Measurements from ENCODE around the gene CDH12.

DNA sequence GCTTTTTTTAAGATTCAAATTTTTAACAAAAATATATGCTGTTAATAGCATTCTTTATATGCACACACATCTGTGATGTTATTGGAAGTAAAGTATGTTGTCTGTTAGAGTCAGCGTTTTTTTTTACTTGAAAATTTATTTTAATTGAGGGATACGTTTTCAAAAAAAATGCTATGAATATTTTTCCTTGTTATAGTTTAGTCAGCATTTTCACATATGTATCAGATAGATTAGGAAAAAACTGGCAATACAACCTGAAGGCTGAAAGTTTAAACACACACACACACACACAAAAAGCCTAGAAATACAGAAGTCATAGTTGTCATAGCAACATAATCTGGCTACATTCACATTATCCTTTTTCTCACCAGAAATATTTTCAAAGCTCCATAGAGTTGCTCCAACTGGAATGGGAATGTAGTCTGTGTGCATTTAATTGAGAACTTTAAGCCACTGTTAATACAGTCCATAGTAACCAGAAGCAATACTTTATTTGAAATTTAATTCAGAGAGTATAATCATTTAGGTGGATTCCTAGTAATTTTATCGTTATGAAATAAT is 116.6 kb downstream of the CDH12 start:
- TF ChIP-seq, protein P1, sequence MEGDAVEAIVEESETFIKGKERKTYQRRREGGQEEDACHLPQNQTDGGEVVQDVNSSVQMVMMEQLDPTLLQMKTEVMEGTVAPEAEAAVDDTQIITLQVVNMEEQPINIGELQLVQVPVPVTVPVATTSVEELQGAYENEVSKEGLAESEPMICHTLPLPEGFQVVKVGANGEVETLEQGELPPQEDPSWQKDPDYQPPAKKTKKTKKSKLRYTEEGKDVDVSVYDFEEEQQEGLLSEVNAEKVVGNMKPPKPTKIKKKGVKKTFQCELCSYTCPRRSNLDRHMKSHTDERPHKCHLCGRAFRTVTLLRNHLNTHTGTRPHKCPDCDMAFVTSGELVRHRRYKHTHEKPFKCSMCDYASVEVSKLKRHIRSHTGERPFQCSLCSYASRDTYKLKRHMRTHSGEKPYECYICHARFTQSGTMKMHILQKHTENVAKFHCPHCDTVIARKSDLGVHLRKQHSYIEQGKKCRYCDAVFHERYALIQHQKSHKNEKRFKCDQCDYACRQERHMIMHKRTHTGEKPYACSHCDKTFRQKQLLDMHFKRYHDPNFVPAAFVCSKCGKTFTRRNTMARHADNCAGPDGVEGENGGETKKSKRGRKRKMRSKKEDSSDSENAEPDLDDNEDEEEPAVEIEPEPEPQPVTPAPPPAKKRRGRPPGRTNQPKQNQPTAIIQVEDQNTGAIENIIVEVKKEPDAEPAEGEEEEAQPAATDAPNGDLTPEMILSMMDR (IDR thresholded peaks at IDR 0.05): no peak
- TF ChIP-seq POLR2A (IDR thresholded peaks at IDR 0.05): no peak

Measured in thyroid gland (tissue), 4 donors.